Spinal cord (tissue), 10 donors: ENCODE results near the gene RAB13. TPM values are rescaled to one million over a fixed set of nuclear protein-coding genes. Genes with fewer than 3 reads are reported as not detected.
"Not testable (repeated sequence)": the region's sequence is repeated elsewhere in the genome, so short reads cannot be mapped to it uniquely, and the experiment has no call there.

Source experiments
- DNase-seq, 6 donors: peaks; one replicate each; pipeline versions ENCODE4 v3.0.0 to v3.0.0-alpha.2; 2013 to 2015; ENCODE audit warnings: low spot score in 6 of 6, low read depth in 4 of 6
- H3K27ac ChIP-seq: one replicate; pipeline ENCODE4 v1.5.1; 2013; ENCODE audit warnings: low read depth, low read length, control low read depth
- H3K27me3 ChIP-seq: one replicate; pipeline ENCODE4 v1.6.1; 2013; ENCODE audit warnings: low read length; ENCODE audit not compliant: control insufficient read depth, insufficient read depth
- H3K36me3 ChIP-seq: one replicate; pipeline ENCODE4 v1.6.1; 2013; ENCODE audit warnings: low read length; ENCODE audit not compliant: control insufficient read depth, insufficient read depth
- H3K4me1 ChIP-seq: one replicate; pipeline ENCODE4 v1.6.1; 2013; ENCODE audit warnings: low read length; ENCODE audit not compliant: control insufficient read depth, insufficient read depth
- H3K4me3 ChIP-seq: one replicate; pipeline ENCODE4 v1.5.1; 2013; ENCODE audit warnings: low read depth, low read length, control low read depth
- H3K9me3 ChIP-seq: one replicate; pipeline ENCODE4 v1.6.1; 2013; ENCODE audit warnings: low read length; ENCODE audit not compliant: control insufficient read depth, insufficient read depth
- WGBS: methylation state at CpG from one replicate; pipeline ENCODE4 v1.1.5; 2013; ENCODE audit warnings: missing lambda C conversion rate; ENCODE audit not compliant: insufficient coverage; 5-methylcytosine and 5-hydroxymethylcytosine counted together
- polyA plus RNA-seq, 2 donors: library from polyadenylated mRNA; unstranded; fragments of 120-200 nt; gene quantifications; one replicate each; pipeline ENCODE4 v1.2.1, GENCODE V29; 2013; ENCODE audit not compliant: insufficient read length in 2 of 2
- total RNA-seq, 2 donors: library from RNA; depleted of rRNA in 1 of 2; stranded (reverse); fragments of 120-200 nt in 1 of 2; fragments of >200 nt in 1 of 2; gene quantifications; one replicate each; pipeline versions ENCODE4 v1.2.3 to v1.2.4, GENCODE V29; 2013 to 2014
- donor health status: healthy.

RAB13 gene
- total and polyA plus RNA-seq, 4 donors, result 17.6 to 57.1 (median 48.5) TPM

GRCh38 chr1:153996882-153997281 lies 10.7 kb upstream of the RAB13 start:
- H3K4me3 ChIP-seq, H3K27ac ChIP-seq, H3K4me1 ChIP-seq, H3K27me3 ChIP-seq, DNase-seq, H3K9me3 ChIP-seq: not testable (repeated sequence)
- 89% methylated on average over 3 of the region's 10 CpGs for WGBS
- H3K36me3 ChIP-seq, result peaks cover 42% of the 10 kb centered on the region

DNA sequence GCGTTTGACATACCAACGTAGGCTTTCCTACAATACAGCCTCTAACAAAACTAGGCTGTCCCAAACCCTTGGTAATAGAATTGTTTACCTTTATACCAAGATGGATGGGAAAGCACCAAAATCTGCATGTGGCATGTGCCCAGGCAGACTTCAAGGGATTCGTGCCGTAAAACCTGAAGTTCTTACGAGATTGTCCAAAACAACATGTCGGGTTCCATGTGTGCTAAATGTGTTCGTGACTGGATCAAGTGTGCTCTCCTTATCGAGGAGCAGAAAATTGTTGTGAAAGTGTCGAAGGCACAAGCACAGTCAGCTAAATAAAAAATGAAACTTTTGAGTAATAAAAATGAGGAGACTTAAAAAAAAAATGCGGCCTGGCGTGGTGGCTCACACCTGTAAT lies 9.5 kb upstream of the RAB13 start:
- Histone ChIP-seq H3K27me3 (no peaks in the 10 kb centered on the region), H3K4me3 (no peak overlapping the region), H3K27ac (no peak overlapping the region), H3K36me3 (peaks cover 42% of the 10 kb centered on the region), H3K9me3 (no peaks in the 10 kb centered on the region), H3K4me1 (peaks cover 5% of the 10 kb centered on the region)
- 94% methylated on average over 8 of the region's 11 CpGs for WGBS
- DNase-seq, result no peak

DNA sequence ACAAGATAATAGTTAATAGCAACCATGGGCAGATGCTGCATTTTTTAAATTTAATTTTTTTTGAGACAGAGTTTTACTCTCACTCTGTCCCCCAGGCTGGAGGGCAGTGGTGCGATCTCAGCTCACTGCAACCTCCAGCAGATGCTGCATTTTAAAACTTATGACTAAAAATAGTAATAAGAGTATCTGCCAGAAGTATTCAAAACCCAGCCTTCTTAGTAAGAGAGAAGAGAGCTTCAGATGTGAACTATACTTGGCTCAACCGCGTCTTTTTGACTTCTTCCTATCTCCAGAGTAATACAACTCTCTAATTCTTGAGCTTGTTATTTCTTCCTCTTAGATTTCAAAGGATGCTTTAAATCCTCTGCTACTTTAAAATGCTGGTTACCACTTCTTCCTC lies 9.1 kb upstream of the RAB13 start:
- Histone ChIP-seq H3K4me3 (no peak overlapping the region), H3K9me3 (no peaks in the 10 kb centered on the region), H3K36me3 (peaks cover 42% of the 10 kb centered on the region), H3K27me3 (no peaks in the 10 kb centered on the region), H3K4me1 (peaks cover 6% of the 10 kb centered on the region), H3K27ac (no peak overlapping the region)
- 100% methylated on average over 2 of the region's 3 CpGs for WGBS
- no peak for DNase-seq

DNA sequence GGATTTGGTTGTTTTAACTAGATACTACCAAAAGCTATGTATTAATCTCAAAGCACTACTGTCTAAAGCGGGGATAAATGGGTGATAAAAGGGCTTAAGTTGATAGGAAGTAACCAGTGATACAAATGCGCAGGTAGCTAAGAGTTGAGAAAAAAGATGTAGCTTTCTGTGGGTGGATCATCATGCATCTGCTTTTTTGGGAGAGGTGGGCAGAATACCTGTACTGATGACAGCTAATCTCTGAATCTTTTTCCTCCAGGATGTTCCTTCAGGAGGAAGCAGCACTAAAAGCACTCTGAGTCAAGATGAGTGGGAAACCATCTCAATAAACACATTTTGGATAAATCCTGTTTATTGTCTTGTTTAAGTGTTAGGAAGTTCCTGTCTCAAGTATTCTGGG lies 5.7 kb upstream of the RAB13 start:
- H3K27ac ChIP-seq, result no peak overlapping the region
- H3K4me3 ChIP-seq, result no peak overlapping the region
- peaks cover 12% of the 10 kb centered on the region for H3K4me1 ChIP-seq
- WGBS, result 100% methylated on average over 1 of the region's 2 CpGs
- H3K27me3 ChIP-seq, result no peaks in the 10 kb centered on the region
- no peak for DNase-seq
- peaks cover 41% of the 10 kb centered on the region for H3K36me3 ChIP-seq
- H3K9me3 ChIP-seq, result no peaks in the 10 kb centered on the region

DNA sequence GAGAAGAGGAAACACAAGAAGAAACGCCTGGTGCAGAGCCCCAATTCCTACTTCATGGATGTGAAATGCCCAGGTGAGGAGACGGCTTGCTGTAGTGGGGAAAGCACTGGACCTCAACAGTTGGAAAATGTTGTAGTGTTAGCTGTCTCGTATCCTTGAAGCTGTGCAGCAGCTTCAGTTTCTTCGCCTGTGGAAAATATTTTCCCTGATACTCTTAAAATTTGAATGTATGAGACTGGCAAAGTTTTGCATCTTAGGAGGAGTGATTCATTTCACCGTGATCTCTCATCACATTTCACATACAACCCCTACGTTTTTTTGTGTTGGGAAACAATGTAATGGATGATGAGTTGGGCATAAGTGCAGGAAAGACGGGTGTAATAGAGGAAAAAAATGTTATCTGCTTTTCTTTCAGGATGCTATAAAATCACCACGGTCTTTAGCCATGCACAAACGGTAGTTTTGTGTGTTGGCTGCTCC lies 5.1 kb upstream of the RAB13 start:
- H3K27ac ChIP-seq, result peak overlapping the region; percentile 89
- H3K4me3 ChIP-seq, result peak overlapping the region; percentile 98
- no peak for DNase-seq
- 22% methylated on average over 3 of the region's 9 CpGs for WGBS
- peaks cover 36% of the 10 kb centered on the region for H3K36me3 ChIP-seq
- H3K4me1 ChIP-seq, result peaks cover 14% of the 10 kb centered on the region
- no peaks in the 10 kb centered on the region for H3K27me3 ChIP-seq
- no peaks in the 10 kb centered on the region for H3K9me3 ChIP-seq

GRCh38 chr1:153990468-153991150 lies 4.5 kb upstream of the RAB13 start, which contains the start of gene RPS27:
TSS of gene RPS27 (plus strand) at chr1:153990762. CDS start at chr1:153990797, 35 bp downstream.
- 0% methylated on average over 31 of the region's 36 CpGs for WGBS
- Histone ChIP-seq H3K27ac (peak within 1 kb of the TSS; percentile 89), H3K36me3 (peaks cover 34% of the 10 kb centered on the region), H3K4me1 (peaks cover 18% of the 10 kb centered on the region), H3K27me3 (no peaks in the 10 kb centered on the region), H3K4me3 (peak within 1 kb of the TSS; percentile 98), H3K9me3 (no peaks in the 10 kb centered on the region)
- peak; percentile 94 to 99 (median 96) for DNase-seq

- Histone ChIP-seq H3K4me3 (no peak overlapping the region), H3K9me3 (no peaks in the 10 kb centered on the region), H3K4me1 (peaks cover 22% of the 10 kb centered on the region), H3K27ac (no peak overlapping the region), H3K27me3 (no peaks in the 10 kb centered on the region), H3K36me3 (peaks cover 10% of the 10 kb centered on the region)
- 90% methylated on average over 2 of the region's 8 CpGs for WGBS
- no peak for DNase-seq
Measured at GRCh38 chr1:153987621-153988020, 1.5 kb upstream of the RAB13 start.

GRCh38 chr1:153985341-153985912 lies 712 bp downstream of the RAB13 start:
- Histone ChIP-seq H3K27me3 (no peaks in the 10 kb centered on the region), H3K9me3 (no peaks in the 10 kb centered on the region), H3K27ac (peak overlapping the region; percentile 80), H3K4me3 (peak overlapping the region; percentile 67), H3K4me1 (peaks cover 18% of the 10 kb centered on the region), H3K36me3 (peaks cover 8% of the 10 kb centered on the region)
- 26% methylated on average over 5 of the region's 7 CpGs for WGBS
- peak in 1 of 6 donors; percentile 23 for DNase-seq

- peaks cover 13% of the 10 kb centered on the region for H3K4me1 ChIP-seq
- H3K27ac ChIP-seq, result no peak overlapping the region
- H3K36me3 ChIP-seq, result peaks cover 8% of the 10 kb centered on the region
- no peaks in the 10 kb centered on the region for H3K9me3 ChIP-seq
- H3K4me3 ChIP-seq, result peak overlapping the region; percentile 67
- no peak for DNase-seq
- no peaks in the 10 kb centered on the region for H3K27me3 ChIP-seq
- WGBS, result 90% methylated on average over 2 of the region's 6 CpGs
Measured at GRCh38 chr1:153984123-153984894, 1.8 kb downstream of the RAB13 start.
